HPDE6-E6E7 (cell line): Measurements from ENCODE around the gene ADAM17.
"Not testable (repeated sequence)": the region's sequence is repeated elsewhere in the genome, so short reads cannot be mapped to it uniquely, and the experiment has no call there.

Experiments
- DNase-seq: peaks from one replicate; pipeline ENCODE4 v3.0.0; 2011; ENCODE audit warnings: missing footprints; ENCODE audit errors: extremely low spot score

ADAM17 gene

GRCh38 chr2:9555297-9556120 lies at the start of gene ADAM17:
Gene ADAM17 (minus strand): TSS chr2:9555830. CDS start chr2:9555605, 225 bp downstream.
- DNase-seq: peak; percentile 79

- no peak for DNase-seq
These were observed 46.8 kb upstream of the ADAM17 start for GRCh38 chr2:9602412-9602811.

GRCh38 chr2:9601397-9601796 lies 45.8 kb upstream of the ADAM17 start:
- no peak for DNase-seq

DNA sequence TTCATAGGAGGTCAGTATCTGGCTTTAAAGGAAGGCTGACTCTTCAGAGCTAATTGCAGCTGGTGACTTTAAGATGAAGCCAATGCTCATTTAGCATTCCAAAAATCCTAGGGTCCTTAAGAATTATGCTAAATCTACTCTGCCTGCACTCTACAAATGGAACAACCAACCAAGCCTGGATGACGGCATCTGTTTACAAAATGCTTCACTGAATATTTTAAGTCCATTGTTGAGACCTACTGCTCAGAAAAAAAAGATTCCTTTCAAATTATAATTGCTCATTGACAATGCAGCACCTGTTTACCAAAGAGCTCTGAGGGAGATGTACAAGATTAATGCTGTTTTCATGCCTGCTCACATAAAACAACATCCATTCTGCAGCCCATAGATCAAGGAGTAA lies 43.8 kb upstream of the ADAM17 start:
- DNase-seq: no peak

DNA sequence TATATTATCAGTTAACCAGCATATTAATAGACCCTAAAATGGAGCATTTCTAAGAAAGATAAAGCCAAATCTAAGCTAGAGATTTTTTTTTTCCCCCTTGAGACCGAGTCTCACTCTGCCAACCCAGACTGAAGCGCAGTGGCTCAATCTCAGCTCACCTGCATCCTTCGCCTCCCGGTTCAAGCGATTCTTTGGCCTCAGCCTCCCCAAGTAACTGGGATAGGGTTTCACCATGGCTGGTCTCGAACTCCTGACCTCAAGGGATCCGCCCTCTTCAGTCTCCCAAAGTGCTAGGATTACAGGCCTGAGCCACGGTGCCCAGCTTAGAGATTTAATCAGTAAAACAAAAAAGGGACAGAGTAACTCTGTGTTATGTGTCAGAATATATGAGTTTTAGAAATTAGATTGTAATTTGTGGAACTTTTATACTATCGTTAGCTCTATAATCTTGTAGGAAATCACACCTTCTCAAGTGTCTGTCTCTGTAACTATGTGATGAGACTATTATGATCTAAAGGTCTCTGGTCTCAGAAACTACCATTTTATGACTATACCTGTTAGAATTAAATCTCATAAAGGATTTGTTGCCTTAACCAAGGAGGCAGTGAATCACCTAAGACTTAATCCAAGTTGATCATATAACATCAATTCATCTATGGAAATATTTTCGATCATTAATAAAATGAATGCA lies 41.1 kb upstream of the ADAM17 start:
- DNase-seq: no peak

DNA sequence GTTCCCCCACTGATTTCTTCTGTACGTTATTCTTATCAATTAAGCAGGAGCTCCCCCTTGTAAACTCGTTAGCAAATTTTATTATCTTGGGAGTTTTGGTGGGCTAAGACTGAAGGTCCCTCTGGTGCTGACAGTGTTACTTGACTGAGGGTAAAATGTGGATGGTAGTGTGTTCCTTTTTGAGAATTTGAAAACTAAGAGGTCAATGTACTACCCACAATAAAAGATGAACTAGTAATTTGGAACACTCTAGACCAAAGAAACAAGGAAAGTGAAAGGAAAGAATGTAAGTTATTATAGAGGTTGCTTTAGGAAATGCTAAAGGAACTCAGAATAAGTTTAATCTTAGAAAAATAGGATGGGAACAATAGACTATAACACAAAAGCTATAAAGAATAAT lies 40.1 kb upstream of the ADAM17 start:
- DNase-seq: no peak

DNA sequence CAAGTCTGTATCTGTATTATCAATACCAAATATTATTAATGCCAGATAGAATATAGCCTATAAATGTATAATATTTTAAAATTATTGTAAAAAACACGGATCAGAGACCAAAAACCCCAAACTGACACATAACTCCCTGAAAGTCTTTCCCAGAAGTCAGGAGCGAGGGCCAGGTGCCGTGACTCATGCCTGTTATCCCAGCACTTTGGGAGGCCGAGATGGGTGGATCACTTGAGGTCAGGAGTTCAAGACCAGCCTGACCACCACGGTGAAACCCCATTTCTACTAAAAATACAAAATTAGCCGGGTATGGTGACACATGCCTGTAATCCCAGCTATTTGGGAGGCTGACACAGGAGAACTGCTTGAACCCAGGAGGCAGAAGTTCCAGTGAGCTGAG lies 39.6 kb upstream of the ADAM17 start:
- DNase-seq: not testable (repeated sequence)

- peak; percentile 71 for DNase-seq
These were observed 38.9 kb upstream of the ADAM17 start for GRCh38 chr2:9594366-9595054.

DNA sequence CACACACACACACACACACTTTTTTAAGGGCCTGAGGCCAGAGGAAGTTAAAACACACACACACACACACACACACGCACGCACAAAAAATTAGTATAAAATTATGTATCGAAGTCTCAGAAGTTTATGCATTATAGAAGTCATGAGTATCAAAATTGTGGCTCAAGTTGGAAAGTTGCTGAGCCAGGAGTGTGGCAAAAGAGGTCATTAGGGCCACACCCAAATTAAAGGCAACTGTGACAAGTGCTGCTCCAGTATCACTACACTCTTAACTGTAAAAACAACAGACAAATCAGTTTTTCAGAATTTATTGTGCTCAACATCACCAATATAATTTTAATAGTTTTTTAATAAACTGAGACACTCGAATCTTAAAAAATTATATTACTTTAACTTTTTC lies 38.3 kb upstream of the ADAM17 start:
- no peak for DNase-seq

GRCh38 chr2:9592699-9593098 lies 37.1 kb upstream of the ADAM17 start:
- DNase-seq: no peak

DNA sequence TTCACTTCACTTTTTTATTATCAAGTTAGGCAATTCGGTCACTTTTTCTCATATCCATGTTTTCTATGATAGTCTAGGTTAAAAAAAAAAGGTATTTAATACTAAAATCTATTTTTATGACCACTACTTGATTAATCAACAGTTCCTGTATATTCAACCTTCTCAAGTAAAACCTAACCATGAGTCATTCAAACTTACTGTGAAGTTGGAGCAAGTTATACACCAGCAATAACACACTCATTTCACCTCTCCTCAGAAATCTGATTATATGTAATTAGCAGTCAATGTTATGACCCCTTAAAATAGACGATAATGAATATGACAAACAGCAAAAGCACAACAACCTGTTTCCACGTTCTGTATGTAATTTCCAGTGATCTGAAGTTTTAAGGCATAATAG lies 35.0 kb upstream of the ADAM17 start:
- DNase-seq: no peak

DNA sequence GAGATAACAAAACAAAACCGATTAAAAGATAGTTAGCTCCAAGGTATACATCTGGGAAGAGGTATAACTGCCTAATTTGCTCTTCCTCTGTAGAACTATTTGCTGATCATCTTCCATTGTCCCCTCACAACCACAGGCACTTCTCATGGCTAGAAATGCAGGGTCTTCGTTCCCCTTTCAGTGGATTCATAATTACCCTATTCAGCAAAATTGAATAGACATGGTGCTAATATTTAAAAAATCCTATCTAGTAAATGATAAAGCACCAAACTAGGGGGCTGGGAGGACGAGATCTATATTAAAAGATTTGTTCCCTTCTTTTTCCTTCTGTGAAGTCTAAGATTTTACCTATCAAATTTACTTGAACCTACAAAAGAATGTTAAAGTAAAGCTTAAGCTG lies 30.8 kb upstream of the ADAM17 start:
- no peak for DNase-seq

- no peak for DNase-seq
These were observed 29.9 kb upstream of the ADAM17 start for GRCh38 chr2:9585486-9585885.

DNA sequence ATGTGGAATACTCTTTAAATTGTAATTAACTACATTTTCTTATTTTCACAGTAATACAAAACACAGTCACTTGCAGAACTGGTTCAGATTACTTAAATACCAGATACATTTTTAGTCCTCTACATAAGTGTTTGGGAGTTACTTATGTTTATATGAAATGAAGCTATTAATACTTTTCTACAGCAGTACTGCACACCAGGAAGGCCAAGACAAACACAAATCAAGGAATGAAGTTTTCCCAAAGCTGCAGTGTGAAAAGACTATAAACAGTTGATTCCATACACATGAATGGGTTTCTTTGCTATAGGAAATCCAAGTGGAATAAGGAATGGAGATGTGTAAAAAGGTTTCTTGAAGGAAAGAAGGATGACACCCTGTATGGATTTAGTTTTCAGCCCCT lies 29.3 kb upstream of the ADAM17 start:
- DNase-seq: not testable (repeated sequence)

- DNase-seq: no peak
These were observed 27.0 kb upstream of the ADAM17 start for GRCh38 chr2:9582624-9583023.

DNA sequence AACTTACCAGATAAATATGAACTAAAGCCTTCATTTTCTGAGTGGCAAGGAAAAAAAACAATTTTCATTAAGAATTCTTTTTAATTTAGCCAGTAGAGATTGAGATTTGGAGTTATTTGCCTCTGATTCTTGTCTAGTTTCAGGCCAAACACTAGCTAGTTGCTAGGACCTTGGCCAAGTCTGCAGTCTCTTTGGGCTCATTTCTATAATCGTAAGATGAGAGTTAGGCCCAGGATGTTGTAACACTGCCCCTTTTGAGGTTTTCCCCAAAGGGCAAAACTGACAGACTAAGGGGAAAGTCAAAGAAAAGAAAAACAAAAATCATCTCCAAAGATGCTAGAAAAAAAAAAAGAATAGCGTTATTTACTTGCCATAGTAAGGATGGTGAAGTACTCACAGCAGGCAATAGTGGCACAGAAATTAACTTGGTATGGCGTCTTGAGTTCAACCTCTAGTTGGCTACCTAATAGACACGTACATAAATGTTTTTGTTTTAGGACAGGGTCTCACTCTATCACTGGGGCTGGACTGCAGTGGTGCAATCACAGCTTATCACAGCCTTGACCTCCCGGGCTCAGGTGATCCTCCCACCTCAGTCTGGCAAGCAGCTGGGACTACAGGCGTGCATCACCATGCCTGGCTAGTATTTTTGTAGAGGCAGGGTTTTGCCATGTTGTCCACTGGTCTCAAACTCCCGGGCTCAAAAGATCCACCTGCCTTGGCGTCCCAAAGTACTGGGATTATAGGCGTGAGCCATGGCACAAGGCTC lies 23.0 kb upstream of the ADAM17 start:
- DNase-seq: no peak

- no peak for DNase-seq
These were observed 18.7 kb upstream of the ADAM17 start for GRCh38 chr2:9574331-9574730.

GRCh38 chr2:9573840-9574239 lies 18.2 kb upstream of the ADAM17 start:
- no peak for DNase-seq

GRCh38 chr2:9573013-9573720 lies 17.5 kb upstream of the ADAM17 start:
- DNase-seq: no peak

DNA sequence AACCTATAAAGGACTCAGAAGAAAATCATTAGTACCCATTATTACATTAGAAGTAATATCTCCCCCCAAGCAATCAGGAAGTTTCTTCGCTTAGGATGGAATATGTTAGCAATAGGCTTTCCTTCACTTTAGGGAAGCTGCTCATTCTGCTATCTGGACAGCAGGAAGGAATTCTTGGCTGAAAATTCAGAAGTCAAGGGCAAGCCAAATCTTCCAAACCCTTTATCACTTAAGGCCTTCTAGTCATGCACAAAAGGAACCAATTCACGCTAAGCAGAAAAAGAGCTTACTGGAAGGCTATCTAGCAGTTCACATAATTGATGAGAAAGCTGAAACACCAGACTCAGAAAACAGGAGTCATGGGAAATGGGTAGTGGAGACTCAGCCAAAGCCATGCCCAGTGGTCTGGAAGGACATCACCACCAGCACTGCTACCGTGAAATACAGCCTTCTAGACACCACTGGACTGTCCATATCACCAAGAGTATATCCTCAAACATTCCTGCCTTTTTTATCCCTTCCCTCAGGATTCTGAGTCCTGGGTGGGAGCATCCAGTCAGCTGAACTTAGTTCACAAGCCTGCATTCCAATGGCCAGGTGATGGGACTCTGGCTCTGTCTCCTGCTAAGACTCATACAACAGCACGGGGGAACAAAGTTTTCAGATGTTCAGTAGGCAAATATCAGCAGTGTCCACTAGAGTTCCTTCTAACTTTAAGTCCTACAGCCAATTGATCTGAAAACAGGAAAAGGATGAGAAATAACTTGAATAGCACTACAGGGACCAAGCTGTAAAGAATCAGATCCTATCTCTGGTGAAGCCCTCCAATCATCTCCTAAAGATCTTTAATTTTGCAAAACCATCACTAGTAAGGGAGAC lies 14.8 kb upstream of the ADAM17 start:
- DNase-seq: no peak
